Epithelial cell of proximal tubule (primary cell): Measurements from ENCODE around the gene TMEM61. TPM values are rescaled to one million over a fixed set of nuclear protein-coding genes. Genes with fewer than 3 reads are reported as not detected.
"Not testable (repeated sequence)": the region's sequence is repeated elsewhere in the genome, so short reads cannot be mapped to it uniquely, and the experiment has no call there.

Experiments
- DNase-seq: peaks from one replicate; pipeline ENCODE4 v3.0.0-alpha.2; 2011; ENCODE audit warnings: low read depth
- H3K4me3 ChIP-seq: 2 replicates; pipeline ENCODE4 v1.5.1; 2011; ENCODE audit warnings: low read depth, mild to moderate bottlenecking, low read length
- total RNA-seq: library from RNA; depleted of rRNA; stranded (reverse); fragments of >200 nt; gene quantifications from 2 replicates; pipeline ENCODE4 v1.2.3, GENCODE V29; 2015
- TF ChIP-seq, protein P1 (sequence below): conservative IDR thresholded peaks from 2 replicates; pipeline ENCODE4 v1.5.1; 2012; ENCODE audit warnings: low read depth, mild to moderate bottlenecking, low read length

TMEM61 gene
- total RNA-seq, 1 donor from 2014 or later, result not detected

DNA sequence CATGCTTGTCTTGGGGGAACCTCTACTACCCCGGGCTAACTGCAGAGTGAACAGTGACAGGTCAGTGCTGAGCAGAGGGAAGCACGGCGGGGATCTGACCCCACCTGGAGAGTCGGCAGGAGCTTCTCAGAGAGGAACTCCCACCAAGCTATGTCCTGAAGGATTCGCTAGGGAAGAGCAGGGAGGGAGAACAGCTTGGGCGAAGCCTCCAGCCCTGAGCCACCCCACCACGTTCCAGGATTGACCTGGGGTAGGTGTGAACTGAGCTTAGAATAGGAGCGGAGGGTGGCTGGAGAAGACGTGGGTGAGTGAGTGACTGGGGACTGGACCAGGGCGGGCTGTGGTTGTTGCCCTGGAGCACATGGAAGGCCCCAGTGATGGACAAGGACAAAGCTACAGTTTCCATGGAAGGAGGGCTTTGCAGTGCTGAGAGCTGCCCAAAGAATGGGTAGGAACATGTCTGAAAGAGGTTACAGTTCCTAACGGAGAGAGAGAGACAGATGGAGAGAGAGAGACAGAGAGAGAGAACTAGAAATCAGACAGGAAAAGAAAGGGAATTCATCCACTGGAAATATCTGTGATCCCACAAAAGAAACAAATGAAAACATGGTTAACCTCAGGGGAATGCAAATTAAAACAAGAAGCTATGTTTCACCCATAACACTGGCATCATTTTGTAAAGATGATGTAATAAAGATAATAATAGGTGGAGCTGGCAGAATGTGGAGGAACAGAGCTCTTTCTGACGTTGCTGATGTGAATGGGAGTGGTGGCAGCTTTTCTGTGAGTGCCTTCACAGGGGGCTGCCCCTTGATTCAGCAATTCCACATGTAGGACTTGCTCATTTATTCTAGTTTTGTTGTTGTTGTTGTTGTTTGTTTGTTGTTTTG, 35.5 kb downstream of the TMEM61 start:
- TF ChIP-seq, protein P1, sequence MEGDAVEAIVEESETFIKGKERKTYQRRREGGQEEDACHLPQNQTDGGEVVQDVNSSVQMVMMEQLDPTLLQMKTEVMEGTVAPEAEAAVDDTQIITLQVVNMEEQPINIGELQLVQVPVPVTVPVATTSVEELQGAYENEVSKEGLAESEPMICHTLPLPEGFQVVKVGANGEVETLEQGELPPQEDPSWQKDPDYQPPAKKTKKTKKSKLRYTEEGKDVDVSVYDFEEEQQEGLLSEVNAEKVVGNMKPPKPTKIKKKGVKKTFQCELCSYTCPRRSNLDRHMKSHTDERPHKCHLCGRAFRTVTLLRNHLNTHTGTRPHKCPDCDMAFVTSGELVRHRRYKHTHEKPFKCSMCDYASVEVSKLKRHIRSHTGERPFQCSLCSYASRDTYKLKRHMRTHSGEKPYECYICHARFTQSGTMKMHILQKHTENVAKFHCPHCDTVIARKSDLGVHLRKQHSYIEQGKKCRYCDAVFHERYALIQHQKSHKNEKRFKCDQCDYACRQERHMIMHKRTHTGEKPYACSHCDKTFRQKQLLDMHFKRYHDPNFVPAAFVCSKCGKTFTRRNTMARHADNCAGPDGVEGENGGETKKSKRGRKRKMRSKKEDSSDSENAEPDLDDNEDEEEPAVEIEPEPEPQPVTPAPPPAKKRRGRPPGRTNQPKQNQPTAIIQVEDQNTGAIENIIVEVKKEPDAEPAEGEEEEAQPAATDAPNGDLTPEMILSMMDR, result no peak
- H3K4me3 ChIP-seq, result no peak overlapping the region
- no peak for DNase-seq

DNA sequence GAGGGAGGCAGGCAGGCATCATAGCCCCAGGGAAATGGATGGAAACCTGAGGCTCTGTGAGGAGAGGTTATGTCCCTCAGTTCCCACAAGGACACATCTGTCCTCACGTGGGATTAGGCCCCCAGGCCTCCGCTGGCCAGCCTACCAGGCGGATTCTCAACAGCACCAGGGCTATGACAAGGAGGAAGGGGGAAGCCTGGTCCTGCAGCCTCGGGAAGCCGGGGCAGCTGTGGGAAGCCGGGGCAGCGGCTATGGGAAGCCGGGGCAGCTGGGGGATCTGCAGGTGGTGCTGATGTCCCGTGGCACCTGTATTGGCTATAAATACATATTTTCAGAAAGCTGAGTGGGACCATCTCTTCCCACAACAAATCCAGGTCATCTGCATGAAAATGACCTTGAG, 38.0 kb downstream of the TMEM61 start:
- no peak overlapping the region for H3K4me3 ChIP-seq
- no peak for DNase-seq
- TF ChIP-seq, protein P1, result no peak

DNA sequence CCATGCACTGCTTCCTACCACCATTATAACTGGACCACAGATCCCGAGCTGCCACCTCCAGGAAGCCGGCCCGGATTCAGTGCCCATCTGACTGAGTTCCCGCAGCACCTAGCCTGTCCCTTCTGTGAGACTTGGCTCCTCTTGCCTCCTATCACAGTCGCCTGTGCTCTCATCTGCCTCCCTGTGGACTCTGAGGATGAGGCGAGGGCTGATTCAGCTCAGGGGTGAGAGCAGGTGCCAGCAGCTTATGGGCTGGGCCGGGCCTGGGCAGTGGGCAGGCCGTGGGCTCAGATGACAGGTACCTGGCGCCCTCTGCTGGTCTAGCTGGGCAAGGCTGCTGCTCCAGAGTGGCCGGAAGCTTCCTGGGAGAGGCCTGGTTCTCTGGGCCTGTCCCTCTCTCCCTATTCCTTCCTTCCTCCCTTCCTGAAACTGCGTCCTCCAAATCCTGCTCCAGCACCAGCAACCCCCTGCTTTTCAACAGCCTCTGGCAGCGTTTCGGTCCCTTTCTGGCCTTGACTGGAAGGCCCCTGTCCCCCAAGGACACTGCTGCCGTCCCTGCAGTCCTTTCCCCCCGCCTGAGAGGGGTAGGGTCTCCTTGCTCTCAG, 41.6 kb downstream of the TMEM61 start:
- peak; percentile 30 for DNase-seq
- TF ChIP-seq, protein P1, result peak; percentile 95
- H3K4me3 ChIP-seq, result no peak overlapping the region

DNA sequence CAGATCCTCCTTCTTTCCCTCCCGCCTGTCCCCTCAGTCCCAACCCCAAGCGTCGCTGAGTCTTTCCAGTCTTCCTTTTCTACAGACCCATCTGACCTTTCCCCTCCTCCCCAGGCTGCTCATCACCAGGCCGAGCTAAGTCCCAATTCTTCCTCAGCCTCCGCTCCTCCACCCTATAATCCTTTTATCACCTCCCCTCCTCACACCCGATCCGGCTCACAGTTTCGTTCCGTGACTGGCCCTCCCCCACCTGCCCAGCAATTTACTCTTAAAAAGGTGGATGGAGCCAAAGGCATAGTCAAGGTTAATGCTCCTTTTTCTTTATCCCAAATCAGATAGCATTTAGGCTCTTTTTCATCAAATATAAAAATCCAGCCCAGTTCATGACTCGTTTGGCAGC, 43.7 kb downstream of the TMEM61 start:
- not testable (repeated sequence) for DNase-seq, H3K4me3 ChIP-seq

DNA sequence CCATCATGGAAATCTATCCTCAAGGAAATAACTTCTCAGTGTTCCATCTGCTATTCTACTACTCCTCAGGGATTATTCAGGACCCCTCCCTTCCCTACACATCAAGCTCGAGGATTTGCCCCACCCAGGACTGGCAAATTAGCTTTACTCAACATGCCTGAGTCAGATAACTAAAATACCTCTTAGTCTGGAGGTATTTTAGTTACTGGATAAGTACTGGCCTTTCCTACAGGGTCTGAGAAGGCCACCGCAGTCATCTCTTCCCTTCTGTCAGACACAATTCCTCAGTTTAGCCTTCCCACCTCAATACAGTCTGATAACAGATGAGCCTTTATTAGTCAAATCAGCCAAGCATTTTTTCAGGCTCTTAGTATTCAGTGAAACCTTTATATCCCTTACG, 46.3 kb downstream of the TMEM61 start:
- DNase-seq, H3K4me3 ChIP-seq: not testable (repeated sequence)

DNA sequence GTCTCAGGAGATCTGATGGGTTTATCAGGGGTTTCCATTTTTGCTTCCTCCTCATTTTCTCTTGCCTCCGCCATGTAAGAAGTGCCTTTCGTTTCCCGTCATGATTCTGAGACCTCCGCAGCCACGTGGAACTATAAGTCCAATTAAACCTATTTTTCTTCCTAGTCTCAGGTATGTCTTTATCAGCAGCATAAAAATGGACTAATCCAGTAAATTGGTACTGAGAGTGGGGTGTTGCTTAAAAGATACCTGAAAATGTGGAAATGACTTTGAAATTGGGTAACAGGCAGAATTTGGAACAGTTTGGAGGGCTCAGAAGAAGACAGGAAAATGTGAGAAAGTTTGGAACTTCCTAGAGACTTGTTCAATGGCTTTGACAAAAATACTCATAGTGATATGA, 50.7 kb downstream of the TMEM61 start:
- not testable (repeated sequence) for DNase-seq, H3K4me3 ChIP-seq

DNA sequence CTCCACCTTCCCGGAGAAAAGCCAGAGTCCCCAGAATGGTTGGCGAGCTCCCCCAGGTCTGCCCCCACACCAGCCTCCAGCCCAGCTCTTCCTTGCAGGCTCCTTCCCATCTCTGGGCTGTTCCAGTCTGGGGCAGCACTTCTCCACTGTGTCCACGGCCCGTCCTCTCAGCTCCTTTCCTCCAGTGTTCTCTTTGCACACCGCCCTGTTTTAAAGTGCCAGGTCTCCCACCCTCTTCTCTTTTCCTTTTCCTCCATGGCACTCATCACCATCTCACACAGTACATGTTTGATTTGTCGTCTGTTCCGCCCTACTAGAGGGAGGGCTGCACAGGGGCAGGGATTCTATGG, 52.8 kb downstream of the TMEM61 start:
- H3K4me3 ChIP-seq, result no peak overlapping the region
- TF ChIP-seq, protein P1, result no peak

DNA sequence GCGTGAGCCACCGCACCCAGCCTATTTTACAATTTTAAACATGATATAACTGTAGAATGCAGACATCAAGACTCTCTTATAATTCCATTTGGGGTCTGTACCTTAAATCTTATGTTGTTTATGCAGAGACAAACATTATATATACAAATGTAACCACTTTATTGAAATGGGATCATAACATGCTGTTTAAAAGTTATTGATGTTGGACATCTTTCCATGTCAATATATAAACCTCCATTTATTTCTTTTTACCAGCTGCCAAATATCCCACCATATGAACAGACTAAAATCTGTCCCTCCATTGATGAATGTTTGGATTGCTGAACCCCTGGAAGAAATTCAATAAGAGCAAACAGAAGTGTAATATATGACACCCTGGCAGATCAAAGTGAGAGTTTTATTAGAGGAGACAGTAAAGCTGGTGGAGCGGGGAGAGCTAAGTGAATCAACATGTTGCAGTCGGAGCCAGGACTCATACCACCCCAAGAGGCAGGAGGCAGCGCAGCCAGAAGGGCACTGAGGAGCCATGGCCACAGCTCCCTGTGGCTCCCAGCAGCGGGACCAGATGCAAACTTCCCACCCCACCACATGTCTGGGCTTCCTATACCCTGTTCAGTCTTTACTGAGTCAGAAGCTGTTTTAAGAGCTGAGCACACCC, 54.2 kb downstream of the TMEM61 start:
- no peak for DNase-seq
- no peak overlapping the region for H3K4me3 ChIP-seq
- TF ChIP-seq, protein P1, result no peak

More for the DNA sequence above, 52.8 kb downstream of the TMEM61 start:
- no peak for DNase-seq
